SK-N-SH treated with all-trans-retinoic acid at 6 μM for 48 hours (cell line): ENCODE data around the gene DNASE2.

Source experiments
- ARNTL ChIP-seq: fragments of 450-650 bp; formaldehyde crosslinking; IDR thresholded peaks from 2 replicates; pipeline ENCODE4 v1.5.0; 2020; ENCODE audit warnings: low read depth, mild to moderate bottlenecking, moderate library complexity, borderline replicate concordance
- POU6F1 ChIP-seq: fragments of 250-450 bp; sonication (Bioruptor Pico); IDR thresholded peaks from 2 replicates; pipeline ENCODE4 v1.8.0; 2021; ENCODE audit warnings: low read depth, mild to moderate bottlenecking, moderate library complexity, borderline replicate concordance
- TSHZ2 ChIP-seq: fragments of 250-450 bp; sonication (Bioruptor Pico); IDR thresholded peaks from 2 replicates; pipeline ENCODE4 v1.5.0; 2020; ENCODE audit warnings: mild to moderate bottlenecking, moderate library complexity
- ZFP3 ChIP-seq: fragments of 250-450 bp; sonication (Bioruptor Pico); IDR thresholded peaks from 2 replicates; pipeline ENCODE4 v1.5.0; 2020; ENCODE audit warnings: mild to moderate bottlenecking, moderate library complexity
- ZNF70 ChIP-seq: fragments of 450-650 bp; formaldehyde crosslinking; IDR thresholded peaks from 2 replicates; pipeline ENCODE4 v1.5.0; 2020; ENCODE audit warnings: mild to moderate bottlenecking, moderate library complexity

GRCh38 chr19:12921047-12921446 is 39.8 kb upstream of the DNASE2 start:
- TF ChIP-seq ZFP3 (CRISPR knock-in tag): no peak
- TF ChIP-seq POU6F1 (CRISPR knock-in tag): no peak
- no peak for TF ChIP-seq ZNF70 (CRISPR knock-in tag)
- TF ChIP-seq TSHZ2 (CRISPR knock-in tag): no peak
- no peak for TF ChIP-seq ARNTL
